H1 (cell line): ENCODE results near the gene TK1. TPM values are rescaled to one million over a fixed set of nuclear protein-coding genes. Genes with fewer than 3 reads are reported as not detected.

Source experiments
- CTCF ChIA-PET: fragments of 300-600 bp; sonication (Branson Sonifier 250); formaldehyde crosslinking; loops from one replicate; lab custom pipeline; 2021; ENCODE audit not compliant: partially characterized antibody; lab: Charles Lee
- POLR2A ChIA-PET: fragments of 300-600 bp; sonication (Branson Sonifier 250); formaldehyde crosslinking; loops from one replicate; lab custom pipeline; 2021; ENCODE audit warnings: inconsistent platforms; ENCODE audit not compliant: partially characterized antibody; lab: Charles Lee
- DNase-seq, 2 experiments: peaks; one replicate each; pipeline versions ENCODE4 v3.0.0 to v3.0.0-alpha.2; 2010 to 2022; ENCODE audit warnings: low spot score in 2 of 2, low read depth in 1 of 2, mixed read lengths in 1 of 2
- FAIRE-seq: peaks from 2 replicates; lab custom pipeline; 2011; peaks lifted over from hg19 to GRCh38; lab: Jason Lieb, UNC
- H2AFZ ChIP-seq: 2 replicates; pipeline ENCODE4 v1.8.1; 2012; ENCODE audit warnings: low read length, inconsistent platforms
- H2AK5ac ChIP-seq: 2 replicates; pipeline ENCODE4 v1.6.1; 2013; ENCODE audit warnings: low read depth, low read length
- H2BK120ac ChIP-seq: replicated peaks from 2 replicates; pipeline ENCODE3; 2013; ENCODE audit warnings: low read depth, low read length, inconsistent platforms
- H2BK12ac ChIP-seq: 2 replicates; pipeline ENCODE4 v1.6.1; 2013; ENCODE audit warnings: low read depth, low read length
- H2BK15ac ChIP-seq: 2 replicates; pipeline ENCODE4 v1.6.1; 2013; ENCODE audit warnings: low read length
- H2BK20ac ChIP-seq: 2 replicates; pipeline ENCODE4 v1.6.1; 2013; ENCODE audit warnings: low read length
- H2BK5ac ChIP-seq: 2 replicates; pipeline ENCODE4 v1.6.1; 2013; ENCODE audit warnings: low read depth, low read length
- H3K14ac ChIP-seq: 2 replicates; pipeline ENCODE4 v1.6.1; 2013; ENCODE audit warnings: inconsistent platforms; ENCODE audit not compliant: insufficient read length
- H3K18ac ChIP-seq: 2 replicates; pipeline ENCODE4 v1.6.1; 2013; ENCODE audit warnings: low read length; ENCODE audit errors: extremely low read depth
- H3K23ac ChIP-seq: 2 replicates; pipeline ENCODE4 v1.6.1; 2013; ENCODE audit warnings: inconsistent platforms; ENCODE audit not compliant: insufficient read length
- H3K23me2 ChIP-seq: 2 replicates; pipeline ENCODE4 v1.6.1; 2013; ENCODE audit warnings: low read depth, low read length
- H3K27ac ChIP-seq: 2 replicates; pipeline ENCODE4 v1.6.1; 2011; ENCODE audit warnings: low read depth, low read length, inconsistent platforms
- H3K27me3 ChIP-seq, 4 experiments: replicated peaks in 1 of 4; 1 replicate in 1 of 4; 2 replicates in 3 of 4; pipeline versions ENCODE4 v1.6.1 to v1.8.1; 2011 to 2013; ENCODE audit warnings: low read length in 3 of 4, mild to moderate bottlenecking in 3 of 4, inconsistent platforms in 2 of 4, mixed read lengths in 2 of 4, moderate library complexity in 1 of 4; ENCODE audit not compliant: control insufficient read depth in 3 of 4, insufficient read depth in 3 of 4; ENCODE audit errors: extremely low read depth in 1 of 4
- H3K36me3 ChIP-seq, 4 experiments: 2 replicates each; pipeline versions ENCODE4 v1.6.1 to v1.8.1; 2011 to 2013; ENCODE audit warnings: mild to moderate bottlenecking in 4 of 4, low read length in 3 of 4, moderate library complexity in 2 of 4, control low read depth in 1 of 4, inconsistent platforms in 1 of 4; ENCODE audit not compliant: insufficient read depth in 4 of 4, control insufficient read depth in 2 of 4
- H3K4ac ChIP-seq: replicated peaks from 2 replicates; pipeline ENCODE3; 2013; ENCODE audit warnings: low read length, low read depth, mixed read lengths, inconsistent platforms; ENCODE audit not compliant: insufficient read length
- H3K4me1 ChIP-seq, 4 experiments: replicated peaks in 1 of 4; 1 replicate in 1 of 4; 2 replicates in 3 of 4; pipeline versions ENCODE4 v1.6.1 to v1.8.1; 2011 to 2013; ENCODE audit warnings: low read length in 3 of 4, inconsistent platforms in 2 of 4, mixed read lengths in 1 of 4; ENCODE audit not compliant: insufficient read depth in 4 of 4, control insufficient read depth in 3 of 4
- H3K4me2 ChIP-seq, 2 experiments: 2 replicates each; pipeline versions ENCODE4 v1.6.1 to v1.8.1; 2011 to 2013; ENCODE audit warnings: low read depth in 2 of 2, low read length in 2 of 2, control low read depth in 1 of 2, inconsistent platforms in 1 of 2, mild to moderate bottlenecking in 1 of 2; ENCODE audit not compliant: insufficient read depth in 1 of 2
- H3K4me3 ChIP-seq, 4 experiments: fragments of 200-600, 300-600 bp in 1 of 4; sonication (generic), shearing (Covaris generic), sonication (Bioruptor Twin) in 1 of 4; 2 replicates each; pipeline versions ENCODE4 v1.5.1 to v1.8.1; 2011 to 2016; ENCODE audit warnings: low read length in 4 of 4, low read depth in 3 of 4, control low read depth in 2 of 4, inconsistent platforms in 2 of 4, mild to moderate bottlenecking in 2 of 4, mixed read lengths in 1 of 4, moderate library complexity in 1 of 4; ENCODE audit not compliant: insufficient read depth in 2 of 4; ENCODE audit errors: extremely low read depth in 1 of 4
- H3K56ac ChIP-seq: replicated peaks from 2 replicates; pipeline ENCODE3; 2013; ENCODE audit warnings: low read depth, mild to moderate bottlenecking, mixed read lengths, low read length, inconsistent platforms; ENCODE audit not compliant: insufficient read length
- H3K79me1 ChIP-seq: 2 replicates; pipeline ENCODE4 v1.6.1; 2013; ENCODE audit warnings: low read depth, low read length, control low read depth
- H3K79me2 ChIP-seq, 2 experiments: 2 replicates each; pipeline versions ENCODE4 v1.6.1 to v1.8.1; 2012 to 2013; ENCODE audit warnings: low read length in 2 of 2, mild to moderate bottlenecking in 2 of 2, inconsistent platforms in 1 of 2; ENCODE audit not compliant: insufficient read depth in 2 of 2, control insufficient read depth in 1 of 2
- H3K9ac ChIP-seq, 4 experiments: replicated peaks in 1 of 4; 1 replicate in 1 of 4; 2 replicates in 3 of 4; pipeline versions ENCODE4 v1.6.1 to v1.8.1; 2011 to 2013; ENCODE audit warnings: low read depth in 3 of 4, low read length in 3 of 4, control low read depth in 2 of 4, mild to moderate bottlenecking in 2 of 4, moderate library complexity in 2 of 4, inconsistent platforms in 1 of 4; ENCODE audit errors: extremely low read depth in 1 of 4
- H3K9me3 ChIP-seq, 2 experiments: 2 replicates each; pipeline versions ENCODE4 v1.6.1 to v1.8.1; 2012 to 2013; ENCODE audit warnings: mild to moderate bottlenecking in 2 of 2, moderate library complexity in 2 of 2, control low read depth in 1 of 2, inconsistent platforms in 1 of 2, low read depth in 1 of 2, low read length in 1 of 2, mixed read lengths in 1 of 2; ENCODE audit not compliant: insufficient read depth in 2 of 2
- H4K20me1 ChIP-seq, 2 experiments: replicated peaks in 1 of 2; 2 replicates each; pipeline versions ENCODE3 to v1.8.1; 2011 to 2013; ENCODE audit warnings: inconsistent platforms in 2 of 2, low read length in 2 of 2, mild to moderate bottlenecking in 1 of 2; ENCODE audit not compliant: insufficient read depth in 2 of 2, control insufficient read depth in 1 of 2
- H4K5ac ChIP-seq: 2 replicates; pipeline ENCODE4 v1.6.1; 2013; ENCODE audit warnings: low read length, low read depth, mixed read lengths, inconsistent platforms; ENCODE audit not compliant: insufficient read length
- H4K8ac ChIP-seq: 2 replicates; pipeline ENCODE4 v1.8.0; 2013; ENCODE audit warnings: mild to moderate bottlenecking, moderate library complexity, low read length, inconsistent platforms; ENCODE audit not compliant: insufficient read depth; ENCODE audit errors: extremely low read depth
- H4K91ac ChIP-seq: replicated peaks from 2 replicates; pipeline ENCODE3; 2013; ENCODE audit warnings: low read length, mixed read lengths, inconsistent platforms; ENCODE audit not compliant: insufficient read length
- JUN ChIP-seq: IDR thresholded peaks from 2 replicates; pipeline ENCODE4 v1.6.1; 2011; ENCODE audit warnings: low read depth, mild to moderate bottlenecking, improper control_type of control experiment, low read length
- POLR2A ChIP-seq, 2 experiments: IDR thresholded peaks; 1 replicate in 1 of 2; 2 replicates in 1 of 2; pipeline ENCODE4 v1.6.1; 2011; ENCODE audit warnings: low read depth in 2 of 2, low read length in 2 of 2, mild to moderate bottlenecking in 2 of 2; ENCODE audit errors: control extremely low read depth in 1 of 2
- POLR2AphosphoS5 ChIP-seq: IDR thresholded peaks from 2 replicates; pipeline ENCODE4 v1.6.1; 2011; ENCODE audit warnings: low read depth, low read length
- WGBS, 2 experiments: shearing (Covaris generic) in 1 of 2; methylation state at CpG; one replicate each; pipeline versions ENCODE4 v1.1.6 to v1.1.7; 2013 to 2015; ENCODE audit warnings: low lambda C conversion rate in 2 of 2, mixed read lengths in 2 of 2, inconsistent platforms in 1 of 2, low coverage in 1 of 2, missing lambda C conversion rate in 1 of 2; ENCODE audit not compliant: insufficient replicate concordance in 2 of 2, insufficient coverage in 1 of 2, insufficient read length in 1 of 2; ENCODE audit errors: extremely low coverage in 1 of 2, missing lambda C conversion rate in 1 of 2; 5-methylcytosine and 5-hydroxymethylcytosine counted together
- polyA plus RNA-seq, 7 experiments: library from polyadenylated mRNA; depleted of rRNA in 3 of 7; stranded (reverse) in 5 of 7; unstranded in 2 of 7; fragments of >200 nt in 5 of 7; fragments of 200-250 nt in 2 of 7; gene quantifications; 1 replicate in 5 of 7; 2 replicates in 1 of 7; 4 replicates in 1 of 7; pipeline versions ENCODE4 v1.2.1 to v1.2.3, GENCODE V29; 2011 to 2013; ENCODE audit warnings: missing spikeins in 2 of 7, mixed read lengths in 2 of 7
- total RNA-seq: library from RNA; stranded (reverse); fragmentation: NEBNext Ultra II Directional; extraction: Animal tissue kit (Norgen Biotek cat#: 25700); gene quantifications from 2 replicates; pipeline ENCODE4 v1.2.1, GENCODE V29; 2021

The TK1 gene
- total and polyA plus RNA-seq, 2 of the 8 experiments (the other 6 are each of a cell fraction or from before 2014, with no cell fraction given), result 66.9 to 147 TPM

GRCh38 chr17:78170692-78171590 is 15.9 kb downstream of the TK1 start:
- no peak overlapping the region for H2AFZ ChIP-seq
- no peak overlapping the region for H2BK15ac ChIP-seq
- no peak overlapping the region for H2BK5ac ChIP-seq
- no peak overlapping the region for H2AK5ac ChIP-seq
- H4K20me1 ChIP-seq, result peaks cover 15 to 16% of the 10 kb centered on the region in 2 experiments
- no peak overlapping the region for H2BK20ac ChIP-seq
- H3K9me3 ChIP-seq, result no peaks in the 10 kb centered on the region
- H4K5ac ChIP-seq, result no peak overlapping the region
- TF ChIP-seq POLR2AphosphoS5 (peak; percentile 20), POLR2A (IDR thresholded peaks at IDR 0.05; ENCODE audit: control extremely low read depth in 1 of 2, low read depth in 2 of 2, low read length in 2 of 2) (peak in 1 of 2 experiments; percentile 21; a peak in 1 of 3 replicates), JUN (no peak)
- TF ChIP-seq, all 59 proteins: peak for 2
- DNase-seq (no peak), FAIRE-seq (no peak)
- WGBS, 2 experiments, result 89% methylated on average over 24 of the region's 31 CpGs; no CpG with 5 or more reads in 1 of the 2 experiments
- H3K9ac ChIP-seq, result no peak overlapping the region
- H2BK12ac ChIP-seq, result no peak overlapping the region
- H4K8ac ChIP-seq, result peak overlapping the region; percentile 16; the same call in 1 of the 2 replicates
- no peak overlapping the region for H3K4me2 ChIP-seq
- peaks cover 5 to 39% (median 19%) of the 10 kb centered on the region in 4 experiments for H3K4me1 ChIP-seq
- no peak overlapping the region for H3K23ac ChIP-seq
- no peak overlapping the region for H3K56ac ChIP-seq
- H3K23me2 ChIP-seq, result peaks cover 5% of the 10 kb centered on the region; the same call in 1 of the 2 replicates
- H3K27me3 ChIP-seq, result no peaks in the 10 kb centered on the region
- H4K91ac ChIP-seq, result no peak overlapping the region
- ChIA-PET CTCF (interaction anchor here (0.6 to 10.0 kb wide), 6 partner anchors 15 to 585 kb away, joined by 3 to 87 read pairs (median 7); partner anchors contain the start of gene TK1), POLR2A (interaction anchor here (0.8 to 10.2 kb wide), 13 partner anchors 9 to 71 kb away, joined by 3 to 131 read pairs (median 6); partner anchors contain the start of genes AFMID and TK1)
- no peaks in the 10 kb centered on the region for H3K79me2 ChIP-seq
- H3K27ac ChIP-seq, result no peak overlapping the region; the same call in 1 of the 2 replicates
- peaks cover 6% of the 10 kb centered on the region for H3K79me1 ChIP-seq
- H2BK120ac ChIP-seq, result no peak overlapping the region
- peaks cover 7 to 31% (median 13%) of the 10 kb centered on the region in 4 experiments; a peak in 7 of 8 replicates for H3K36me3 ChIP-seq
- no peak overlapping the region for H3K14ac ChIP-seq
- H3K18ac ChIP-seq, result no peak overlapping the region
- no peak overlapping the region for H3K4ac ChIP-seq
- H3K4me3 ChIP-seq, result no peak overlapping the region
